HCT116 (cell line): ENCODE results near the gene FBXL3. TPM values are rescaled to one million over a fixed set of nuclear protein-coding genes. Genes with fewer than 3 reads are reported as not detected.

Experiments
- ATAC-seq: fragments of 200-7000 bp; cut with Tn5 transposase; 2 replicates; pipeline ENCODE4 v1.9.1; 2020; ENCODE audit warnings: mild to moderate bottlenecking, moderate library complexity
- BruUV-seq: library from RNA; stranded (reverse); fragments of 400-500 nt; replicated peaks from 2 replicates; lab custom pipeline; 2021; lab: Mats Ljungman, UMichigan
- CTCF ChIA-PET: fragments of 300-600 bp; sonication (Branson Sonifier 250); formaldehyde crosslinking; loops from one replicate; lab custom pipeline; 2021; ENCODE audit warnings: antibody characterized with exemption; lab: Charles Lee
- POLR2A ChIA-PET: fragments of 300-600, 350-600 bp; sonication (Branson Sonifier 250); formaldehyde crosslinking; loops from one replicate; lab custom pipeline; 2021; ENCODE audit warnings: antibody characterized with exemption; lab: Charles Lee
- RAD21 ChIA-PET, 2 experiments: fragments of 300-600 bp; sonication (Branson Sonifier 250); formaldehyde crosslinking; loops; one replicate each; lab custom pipeline; 2023; ENCODE audit warnings: low total read pairs in 2 of 2; ENCODE audit not compliant: uncharacterized antibody in 2 of 2, unreplicated experiment in 2 of 2, low non-redundant PET in 1 of 2; lab: Charles Lee
- DNase-seq: peaks from one replicate; pipeline ENCODE4 v3.0.0-alpha.2; 2010; ENCODE audit warnings: low read depth, low spot score
- H2AFZ ChIP-seq: fragments of 200-600 bp; shearing (Covaris generic), sonication (generic); 2 replicates; pipeline ENCODE4 v1.6.1; 2017; ENCODE audit warnings: low read depth, mixed run types, mixed read lengths, antibody characterized with exemption, low read length; ENCODE audit not compliant: poor library complexity, severe bottlenecking
- H3K27ac ChIP-seq: 2 replicates; pipeline ENCODE4 v1.5.1; 2012; ENCODE audit warnings: low read depth, low read length
- H3K27me3 ChIP-seq: fragments of 200-600 bp; sonication (generic); 2 replicates; pipeline ENCODE4 v1.6.1; 2016; ENCODE audit warnings: mixed run types, low read length, mixed read lengths; ENCODE audit not compliant: insufficient read depth
- H3K36me3 ChIP-seq, 2 experiments: fragments of 200-500 bp in 1 of 2; fragments of 200-600 bp in 1 of 2; sonication (Bioruptor generic) in 1 of 2; sonication (generic) in 1 of 2; 2 replicates each; pipeline versions ENCODE4 v1.5.1 to v1.6.1; 2014 to 2016; ENCODE audit warnings: low read length in 2 of 2, inconsistent platforms in 1 of 2, mixed read lengths in 1 of 2, mixed run types in 1 of 2; ENCODE audit not compliant: insufficient read depth in 2 of 2, control insufficient read depth in 1 of 2
- H3K4me1 ChIP-seq, 2 experiments: fragments of 200-600 bp in 1 of 2; sonication (generic) in 1 of 2; 2 replicates each; pipeline versions ENCODE4 v1.5.1 to v1.6.1; 2012 to 2017; ENCODE audit warnings: low read length in 2 of 2, inconsistent platforms in 1 of 2, mild to moderate bottlenecking in 1 of 2, mixed read lengths in 1 of 2, mixed run types in 1 of 2, moderate library complexity in 1 of 2; ENCODE audit not compliant: insufficient read depth in 2 of 2, control insufficient read depth in 1 of 2
- H3K4me2 ChIP-seq: fragments of 200-600 bp; sonication (generic); 2 replicates; pipeline ENCODE4 v1.6.1; 2017; ENCODE audit warnings: mixed run types, low read length, mixed read lengths
- H3K4me3 ChIP-seq, 2 experiments: fragments of 200-600 bp in 1 of 2; sonication (generic) in 1 of 2; replicated peaks in 1 of 2; 2 replicates each; pipeline ENCODE4 v1.5.1; 2011 to 2016; ENCODE audit warnings: low read length in 2 of 2, control low read depth in 1 of 2, low read depth in 1 of 2, mild to moderate bottlenecking in 1 of 2, mixed read lengths in 1 of 2, mixed run types in 1 of 2
- H3K79me2 ChIP-seq: fragments of 200-600 bp; sonication (generic); 2 replicates; pipeline ENCODE4 v1.6.1; 2017; ENCODE audit warnings: mild to moderate bottlenecking, mixed run types, low read length, moderate library complexity, mixed read lengths; ENCODE audit not compliant: insufficient read depth
- H3K9ac ChIP-seq: fragments of 200-600 bp; sonication (generic); 2 replicates; pipeline ENCODE4 v1.6.1; 2016; ENCODE audit warnings: low read length, mixed read lengths
- H3K9me2 ChIP-seq: fragments of 200-600 bp; sonication (generic), shearing (Covaris generic); 2 replicates; pipeline ENCODE4 v1.6.1; 2017; ENCODE audit warnings: mixed run types, mild to moderate bottlenecking, moderate library complexity; ENCODE audit not compliant: insufficient read depth
- H3K9me3 ChIP-seq, 2 experiments: fragments of 200-500 bp in 1 of 2; fragments of 200-600 bp in 1 of 2; sonication (Bioruptor generic) in 1 of 2; sonication (generic) in 1 of 2; 2 replicates each; pipeline ENCODE4 v1.6.1; 2014 to 2017; ENCODE audit warnings: low read length in 2 of 2, mixed read lengths in 2 of 2, inconsistent platforms in 1 of 2, low read depth in 1 of 2, mild to moderate bottlenecking in 1 of 2, mixed run types in 1 of 2, moderate library complexity in 1 of 2; ENCODE audit not compliant: control insufficient read depth in 1 of 2, insufficient read depth in 1 of 2
- H4K20me1 ChIP-seq: fragments of 200-600 bp; sonication (generic), shearing (Covaris generic); 2 replicates; pipeline ENCODE4 v1.6.1; 2017; ENCODE audit warnings: mixed run types, mild to moderate bottlenecking, moderate library complexity; ENCODE audit not compliant: insufficient read depth
- ATF3 ChIP-seq: IDR thresholded peaks from 2 replicates; pipeline ENCODE4 v1.6.1; 2012
- CBX3 ChIP-seq: IDR thresholded peaks from 2 replicates; pipeline ENCODE4 v1.6.1; 2012; ENCODE audit warnings: low read depth
- CEBPB ChIP-seq: IDR thresholded peaks from 2 replicates; pipeline ENCODE4 v1.6.1; 2012; ENCODE audit warnings: low read depth
- EGR1 ChIP-seq: IDR thresholded peaks from 2 replicates; pipeline ENCODE4 v1.6.1; 2012; ENCODE audit warnings: low read depth
- ELF1 ChIP-seq: IDR thresholded peaks from 2 replicates; pipeline ENCODE4 v1.6.1; 2012; ENCODE audit warnings: low read depth, borderline replicate concordance
- EZH2 ChIP-seq: fragments of 200-600 bp; sonication (generic); IDR thresholded peaks from 2 replicates; pipeline ENCODE4 v1.6.1; 2017; ENCODE audit warnings: antibody characterized with exemption, mixed run types
- EZH2phosphoT487 ChIP-seq: fragments of 200-600 bp; IDR thresholded peaks from 2 replicates; pipeline ENCODE4 v1.6.1; 2018; ENCODE audit warnings: antibody characterized with exemption, borderline replicate concordance
- FOSL1 ChIP-seq: IDR thresholded peaks from 2 replicates; pipeline ENCODE4 v1.6.1; 2012; ENCODE audit warnings: low read depth
- POLR2A ChIP-seq: IDR thresholded peaks from 2 replicates; pipeline ENCODE4 v1.7.0; 2011; ENCODE audit warnings: borderline replicate concordance; ENCODE audit not compliant: insufficient read depth, insufficient read length; ENCODE audit errors: extremely low read depth
- POLR2AphosphoS5 ChIP-seq: IDR thresholded peaks from 2 replicates; pipeline ENCODE4 v1.6.1; 2011; ENCODE audit warnings: mild to moderate bottlenecking, low read depth, low read length, moderate library complexity
- RAD21 ChIP-seq: IDR thresholded peaks from 2 replicates; pipeline ENCODE4 v1.6.1; 2012; ENCODE audit warnings: low read depth, mild to moderate bottlenecking
- SIN3A ChIP-seq: IDR thresholded peaks from 2 replicates; pipeline ENCODE4 v1.6.1; 2012; ENCODE audit warnings: low read depth
- SP1 ChIP-seq: IDR thresholded peaks from 2 replicates; pipeline ENCODE4 v1.6.1; 2012; ENCODE audit warnings: low read depth
- SRF ChIP-seq: IDR thresholded peaks from 2 replicates; pipeline ENCODE4 v1.6.1; 2012; ENCODE audit warnings: low read depth
- TCF7L2 ChIP-seq: IDR thresholded peaks from 2 replicates; pipeline ENCODE4 v1.7.0; 2011; ENCODE audit warnings: borderline replicate concordance, inconsistent platforms; ENCODE audit not compliant: insufficient read depth, insufficient read length; ENCODE audit errors: extremely low read depth
- ZFX ChIP-seq: fragments of 450-650 bp; IDR thresholded peaks from 2 replicates; pipeline ENCODE4 v1.6.1; 2017
- ZNF274 ChIP-seq: fragments of 200-500 bp; sonication (Bioruptor generic); IDR thresholded peaks from 2 replicates; pipeline ENCODE4 v1.6.1; 2014; ENCODE audit warnings: mild to moderate bottlenecking, low read depth, low read length, inconsistent platforms
- intact Hi-C: fragments of 100-400 bp; cut with micrococcal nuclease; formaldehyde crosslinking; loops from 2 replicates; pipeline ENCODE4 v1.10.0; 2022
- total RNA-seq: library from RNA; stranded (reverse); gene quantifications from one replicate; pipeline ENCODE4 v1.2.1, GENCODE V29; 2021; ENCODE audit not compliant: unreplicated experiment
- TF ChIP-seq, protein P1 (sequence below): IDR thresholded peaks from 2 replicates; pipeline ENCODE4 v1.6.1; 2012; ENCODE audit warnings: low read depth
- TF ChIP-seq, protein P2 (sequence below): IDR thresholded peaks from 2 replicates; pipeline ENCODE4 v1.6.1; 2012
- TF ChIP-seq, protein P3 (sequence below), 3 experiments: fragments of 200-600 bp in 1 of 3; sonication (generic) in 1 of 3; IDR thresholded peaks in 2 of 3; conservative IDR thresholded peaks in 1 of 3; 2 replicates each; pipeline ENCODE4 v1.5.1; 2012 to 2017; ENCODE audit warnings: low read depth in 2 of 3, low read length in 2 of 3, antibody characterized with exemption in 1 of 3, borderline replicate concordance in 1 of 3, control low read depth in 1 of 3, mild to moderate bottlenecking in 1 of 3, mixed read lengths in 1 of 3, mixed run types in 1 of 3, moderate library complexity in 1 of 3; ENCODE audit not compliant: insufficient read depth in 1 of 3

FBXL3 gene
- total RNA-seq, 1 experiment from 2014 or later: 24.0 TPM

GRCh38 chr13:76994281-76994680, 32.7 kb downstream of the FBXL3 start (continued):
- TF ChIP-seq ZFX (no peak), ATF3 (no peak), SP1 (no peak)

- no TSS peak for BruUV-seq
- Histone ChIP-seq H3K4me3 (no peak overlapping the region), H3K9me2 (no peaks in the 10 kb centered on the region), H3K79me2 (peaks cover 19% of the 10 kb centered on the region), H3K4me2 (peak overlapping the region; percentile 96), H4K20me1 (no peaks in the 10 kb centered on the region), H3K4me1 (peaks cover 9 to 20% of the 10 kb centered on the region in 2 experiments; a peak in 3 of 4 replicates), H3K27ac (no peak overlapping the region), H3K27me3 (no peaks in the 10 kb centered on the region), H2AFZ (no peak overlapping the region), H3K9ac (no peak overlapping the region), H3K36me3 (peaks cover 6 to 7% of the 10 kb centered on the region in 2 experiments), H3K9me3 (no peaks in the 10 kb centered on the region)
- RAD21 ChIA-PET: no interaction called here
- POLR2A ChIA-PET: no interaction called here
- no peak for TF ChIP-seq RAD21
- no peak for TF ChIP-seq CBX3
- no peak for TF ChIP-seq ZNF274
- no peak for TF ChIP-seq ATF3
- TF ChIP-seq TCF7L2: no peak
- no peak for TF ChIP-seq EZH2
- TF ChIP-seq POLR2A: no peak
- TF ChIP-seq EZH2phosphoT487: no peak
- no peak for TF ChIP-seq POLR2AphosphoS5
- TF ChIP-seq ELF1: no peak
- TF ChIP-seq, protein P1, sequence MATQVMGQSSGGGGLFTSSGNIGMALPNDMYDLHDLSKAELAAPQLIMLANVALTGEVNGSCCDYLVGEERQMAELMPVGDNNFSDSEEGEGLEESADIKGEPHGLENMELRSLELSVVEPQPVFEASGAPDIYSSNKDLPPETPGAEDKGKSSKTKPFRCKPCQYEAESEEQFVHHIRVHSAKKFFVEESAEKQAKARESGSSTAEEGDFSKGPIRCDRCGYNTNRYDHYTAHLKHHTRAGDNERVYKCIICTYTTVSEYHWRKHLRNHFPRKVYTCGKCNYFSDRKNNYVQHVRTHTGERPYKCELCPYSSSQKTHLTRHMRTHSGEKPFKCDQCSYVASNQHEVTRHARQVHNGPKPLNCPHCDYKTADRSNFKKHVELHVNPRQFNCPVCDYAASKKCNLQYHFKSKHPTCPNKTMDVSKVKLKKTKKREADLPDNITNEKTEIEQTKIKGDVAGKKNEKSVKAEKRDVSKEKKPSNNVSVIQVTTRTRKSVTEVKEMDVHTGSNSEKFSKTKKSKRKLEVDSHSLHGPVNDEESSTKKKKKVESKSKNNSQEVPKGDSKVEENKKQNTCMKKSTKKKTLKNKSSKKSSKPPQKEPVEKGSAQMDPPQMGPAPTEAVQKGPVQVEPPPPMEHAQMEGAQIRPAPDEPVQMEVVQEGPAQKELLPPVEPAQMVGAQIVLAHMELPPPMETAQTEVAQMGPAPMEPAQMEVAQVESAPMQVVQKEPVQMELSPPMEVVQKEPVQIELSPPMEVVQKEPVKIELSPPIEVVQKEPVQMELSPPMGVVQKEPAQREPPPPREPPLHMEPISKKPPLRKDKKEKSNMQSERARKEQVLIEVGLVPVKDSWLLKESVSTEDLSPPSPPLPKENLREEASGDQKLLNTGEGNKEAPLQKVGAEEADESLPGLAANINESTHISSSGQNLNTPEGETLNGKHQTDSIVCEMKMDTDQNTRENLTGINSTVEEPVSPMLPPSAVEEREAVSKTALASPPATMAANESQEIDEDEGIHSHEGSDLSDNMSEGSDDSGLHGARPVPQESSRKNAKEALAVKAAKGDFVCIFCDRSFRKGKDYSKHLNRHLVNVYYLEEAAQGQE: no peak
- TF ChIP-seq, protein P2, sequence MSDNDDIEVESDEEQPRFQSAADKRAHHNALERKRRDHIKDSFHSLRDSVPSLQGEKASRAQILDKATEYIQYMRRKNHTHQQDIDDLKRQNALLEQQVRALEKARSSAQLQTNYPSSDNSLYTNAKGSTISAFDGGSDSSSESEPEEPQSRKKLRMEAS: no peak
- TF ChIP-seq SRF: no peak
- TF ChIP-seq, protein P3, sequence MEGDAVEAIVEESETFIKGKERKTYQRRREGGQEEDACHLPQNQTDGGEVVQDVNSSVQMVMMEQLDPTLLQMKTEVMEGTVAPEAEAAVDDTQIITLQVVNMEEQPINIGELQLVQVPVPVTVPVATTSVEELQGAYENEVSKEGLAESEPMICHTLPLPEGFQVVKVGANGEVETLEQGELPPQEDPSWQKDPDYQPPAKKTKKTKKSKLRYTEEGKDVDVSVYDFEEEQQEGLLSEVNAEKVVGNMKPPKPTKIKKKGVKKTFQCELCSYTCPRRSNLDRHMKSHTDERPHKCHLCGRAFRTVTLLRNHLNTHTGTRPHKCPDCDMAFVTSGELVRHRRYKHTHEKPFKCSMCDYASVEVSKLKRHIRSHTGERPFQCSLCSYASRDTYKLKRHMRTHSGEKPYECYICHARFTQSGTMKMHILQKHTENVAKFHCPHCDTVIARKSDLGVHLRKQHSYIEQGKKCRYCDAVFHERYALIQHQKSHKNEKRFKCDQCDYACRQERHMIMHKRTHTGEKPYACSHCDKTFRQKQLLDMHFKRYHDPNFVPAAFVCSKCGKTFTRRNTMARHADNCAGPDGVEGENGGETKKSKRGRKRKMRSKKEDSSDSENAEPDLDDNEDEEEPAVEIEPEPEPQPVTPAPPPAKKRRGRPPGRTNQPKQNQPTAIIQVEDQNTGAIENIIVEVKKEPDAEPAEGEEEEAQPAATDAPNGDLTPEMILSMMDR (IDR thresholded peaks at IDR 0.05 in 2 of 3, conservative IDR thresholded peaks at IDR 0.05 in 1 of 3; ENCODE audit: borderline replicate concordance in 1 of 3, insufficient read depth in 1 of 3, low read depth in 2 of 3, low read length in 2 of 3): no peak
- TF ChIP-seq SIN3A: no peak
- TF ChIP-seq EGR1: no peak
- no peak for TF ChIP-seq FOSL1
- TF ChIP-seq CEBPB: no peak
- intact Hi-C loops: no loop called here
- CTCF ChIA-PET: no interaction called here
- DNase-seq (no peak), ATAC-seq (no peak)
Observed at GRCh38 chr13:76993473-76993872, 33.5 kb downstream of the FBXL3 start.
